ENCODE data around the gene CARS1. TPM values are rescaled to one million over a fixed set of nuclear protein-coding genes. Genes with fewer than 3 reads are reported as not detected.

Gene CARS1
- 151 TPM for total RNA-seq (ENCODE audit: unreplicated experiment)
- long read RNA-seq, transcript CARS-203 (22 exons, 2,685 nt) = major isoform, 45 of 123 reads
- long read RNA-seq, transcript CARS-201 (22 exons, 2,491 nt) = minor isoform, 15 of 123 reads
- long read RNA-seq, transcript CARS-202 (23 exons, 2,758 nt) = minor isoform, 7 of 123 reads
- long read RNA-seq, partial matches to known transcripts = 29 of 123 reads
- long read RNA-seq, other reads (novel, unspliced or antisense) = 27 of 123 reads

GRCh38 chr11:3057069-3057963 lies at the start of gene CARS1:
Gene CARS1 (minus strand): TSS chr11:3057423. CDS start chr11:3057367, 56 bp downstream.
- H3K4me1 Mint-ChIP-seq (ENCODE audit: low read depth, unreplicated experiment) = peaks cover 17% of the 10 kb centered on the region
- TF ChIP-seq CTCF (IDR thresholded peaks at IDR 0.05; ENCODE audit: partially characterized antibody, unreplicated experiment) = no peak
- no peaks in the 10 kb centered on the region for H3K36me3 Mint-ChIP-seq (ENCODE audit: unreplicated experiment)

DNA sequence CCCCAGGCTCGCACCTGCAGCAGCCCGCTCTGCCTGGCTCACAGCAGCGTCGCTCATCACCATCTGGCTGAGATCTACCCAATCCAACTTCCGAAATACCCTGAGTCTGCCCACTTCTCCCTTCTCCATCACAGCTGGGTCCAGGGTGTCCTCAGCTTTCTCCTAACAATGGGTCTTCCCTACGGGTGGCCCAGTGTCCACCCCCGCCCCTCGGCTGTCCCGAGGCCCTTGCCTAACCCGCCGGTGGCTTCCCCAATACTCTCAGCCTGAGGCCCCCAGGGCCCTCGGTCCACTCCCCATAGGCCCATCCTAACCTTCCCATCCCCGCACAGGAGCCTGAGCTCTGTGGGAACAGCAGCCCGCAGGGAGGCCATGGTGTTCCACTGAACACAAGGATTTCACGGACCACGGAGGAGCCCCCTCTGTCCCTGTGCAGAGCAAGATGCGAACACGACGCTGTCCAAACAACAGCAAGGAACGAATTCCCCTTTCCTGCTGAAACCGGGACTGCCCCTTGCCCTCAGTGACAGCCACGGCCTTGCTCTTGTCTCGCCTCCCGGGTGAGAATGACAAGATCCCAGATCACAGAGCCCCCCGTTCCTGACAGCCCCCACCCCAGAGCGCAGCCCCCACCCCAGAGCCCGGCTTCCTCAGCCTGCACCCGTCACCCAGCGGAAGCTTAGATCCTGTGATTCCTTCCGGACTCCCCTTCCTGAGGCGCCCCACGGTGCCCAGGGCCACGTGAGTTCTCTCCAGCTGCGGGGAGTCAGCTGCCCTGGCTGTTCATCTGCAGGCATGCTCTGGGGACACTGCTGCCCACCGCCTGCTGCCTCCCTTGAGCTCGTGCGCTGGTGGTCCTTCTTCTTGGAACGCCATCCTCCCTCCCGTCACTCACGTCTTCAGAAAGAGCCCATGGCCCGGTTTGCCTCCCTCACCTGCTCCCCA lies 48.8 kb upstream of the CARS1 start:
- DNase-seq = no peak
- H3K9me3 Mint-ChIP-seq (ENCODE audit: unreplicated experiment) = peaks cover 11% of the 10 kb centered on the region
- H3K27ac Mint-ChIP-seq (ENCODE audit: unreplicated experiment) = no peak overlapping the region
- no peaks in the 10 kb centered on the region for H3K4me1 Mint-ChIP-seq (ENCODE audit: low read depth, unreplicated experiment)
- H3K4me3 Mint-ChIP-seq (ENCODE audit: unreplicated experiment) = no peak overlapping the region
- H3K27me3 Mint-ChIP-seq (ENCODE audit: unreplicated experiment) = peaks cover 17% of the 10 kb centered on the region
- H3K36me3 Mint-ChIP-seq (ENCODE audit: unreplicated experiment) = no peaks in the 10 kb centered on the region
- no peak for TF ChIP-seq CTCF (IDR thresholded peaks at IDR 0.05; ENCODE audit: partially characterized antibody, unreplicated experiment)

More at GRCh38 chr11:3057069-3057963, at the start of gene CARS1:
- peak; percentile 97 for DNase-seq
- Mint-ChIP-seq H3K9me3 (ENCODE audit: unreplicated experiment) (peaks cover 3% of the 10 kb centered on the region), H3K27ac (ENCODE audit: unreplicated experiment) (peak within 1 kb of the TSS; percentile 91), H3K4me3 (ENCODE audit: unreplicated experiment) (peak within 1 kb of the TSS; percentile 92), H3K27me3 (ENCODE audit: unreplicated experiment) (no peaks in the 10 kb centered on the region)

GRCh38 chr11:3104961-3105790 lies 48.0 kb upstream of the CARS1 start:
- H3K4me1 Mint-ChIP-seq (ENCODE audit: low read depth, unreplicated experiment) = no peaks in the 10 kb centered on the region
- peaks cover 11% of the 10 kb centered on the region for H3K9me3 Mint-ChIP-seq (ENCODE audit: unreplicated experiment)
- DNase-seq = no peak
- H3K36me3 Mint-ChIP-seq (ENCODE audit: unreplicated experiment) = no peaks in the 10 kb centered on the region
- peaks cover 17% of the 10 kb centered on the region for H3K27me3 Mint-ChIP-seq (ENCODE audit: unreplicated experiment)
- no peak for TF ChIP-seq CTCF (IDR thresholded peaks at IDR 0.05; ENCODE audit: partially characterized antibody, unreplicated experiment)
- no peak overlapping the region for H3K4me3 Mint-ChIP-seq (ENCODE audit: unreplicated experiment)
- H3K27ac Mint-ChIP-seq (ENCODE audit: unreplicated experiment) = no peak overlapping the region

DNA sequence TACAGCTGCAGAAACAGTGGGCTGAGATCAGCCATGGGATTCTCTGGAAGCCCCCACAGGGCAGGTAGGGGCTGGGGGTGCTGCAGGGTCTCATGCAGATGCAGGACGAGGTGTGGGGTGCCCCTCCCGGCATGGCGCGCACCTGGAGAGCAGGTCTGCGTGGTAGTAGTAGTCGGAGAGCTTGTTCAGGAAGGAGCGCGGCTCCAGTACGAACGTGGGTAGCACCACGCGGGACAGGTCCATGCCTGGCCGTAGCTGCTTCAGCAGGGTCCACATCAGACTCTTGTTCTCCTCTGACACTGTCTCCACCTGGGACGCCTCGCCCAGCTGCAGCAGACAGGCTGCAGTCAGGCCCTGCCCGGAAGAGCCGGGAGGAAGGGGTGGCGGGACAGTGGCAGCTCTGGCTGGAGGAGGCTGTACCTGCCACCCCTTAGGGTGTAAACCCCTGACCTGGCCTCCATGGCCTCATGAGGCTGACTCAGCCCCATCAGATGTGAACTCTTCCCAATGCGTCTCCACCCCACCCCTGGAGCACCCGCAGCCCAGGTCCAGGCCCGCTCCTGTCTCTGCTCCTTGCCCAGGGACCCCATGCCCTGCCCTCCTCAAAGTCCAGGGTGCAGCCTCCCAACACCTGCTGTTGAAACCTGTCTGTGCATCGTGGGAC lies 47.0 kb upstream of the CARS1 start:
- DNase-seq = no peak
- Mint-ChIP-seq H3K27ac (ENCODE audit: unreplicated experiment) (no peak overlapping the region), H3K36me3 (ENCODE audit: unreplicated experiment) (no peaks in the 10 kb centered on the region)

More for the DNA sequence above, 47.0 kb upstream of the CARS1 start:
- no peak overlapping the region for H3K4me3 Mint-ChIP-seq (ENCODE audit: unreplicated experiment)
- H3K9me3 Mint-ChIP-seq (ENCODE audit: unreplicated experiment) = peaks cover 10% of the 10 kb centered on the region
- TF ChIP-seq CTCF (IDR thresholded peaks at IDR 0.05; ENCODE audit: partially characterized antibody, unreplicated experiment) = no peak
- H3K27me3 Mint-ChIP-seq (ENCODE audit: unreplicated experiment) = peaks cover 12% of the 10 kb centered on the region
- no peaks in the 10 kb centered on the region for H3K4me1 Mint-ChIP-seq (ENCODE audit: low read depth, unreplicated experiment)

Measured in glutamatergic neuron (in vitro differentiated cells).